GM18520 (cell line): Measurements from ENCODE around the gene PTPRT.

Source experiments
- ATAC-seq: cut with Tn5 transposase; IDR thresholded peaks from one replicate; pipeline ENCODE4 v1.9.1; 2021; ENCODE audit not compliant: unreplicated experiment

PTPRT gene

DNA sequence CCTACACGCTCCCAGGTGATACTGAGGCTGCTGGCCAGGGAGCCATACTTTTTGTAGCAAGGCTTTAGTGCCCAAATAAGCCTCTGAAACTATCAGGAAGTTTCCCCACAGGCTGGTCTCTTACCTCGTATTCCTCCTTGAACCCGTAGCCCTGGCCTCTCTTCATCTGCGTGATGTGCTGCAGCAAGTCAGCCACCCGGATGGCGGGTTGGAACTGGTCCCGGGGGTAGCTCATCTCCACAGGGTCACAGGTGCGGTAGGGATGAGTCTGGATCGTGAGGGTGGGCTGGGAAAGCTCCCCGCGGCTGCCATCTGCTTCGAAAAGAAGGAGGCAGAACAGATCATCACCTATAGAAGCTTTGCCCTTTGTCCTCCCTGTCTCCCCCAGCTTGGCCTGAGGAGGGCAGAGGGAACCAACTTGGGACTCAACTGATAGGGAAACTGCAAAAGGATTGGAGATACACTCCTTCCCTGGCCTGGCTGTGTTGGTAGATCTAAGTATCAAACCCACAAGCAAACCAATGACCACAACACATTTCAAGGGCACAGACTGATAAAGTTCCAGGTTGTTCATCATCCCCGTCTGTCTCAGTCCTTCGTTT lies 1028.4 kb downstream of the PTPRT start:
- ATAC-seq: no peak

DNA sequence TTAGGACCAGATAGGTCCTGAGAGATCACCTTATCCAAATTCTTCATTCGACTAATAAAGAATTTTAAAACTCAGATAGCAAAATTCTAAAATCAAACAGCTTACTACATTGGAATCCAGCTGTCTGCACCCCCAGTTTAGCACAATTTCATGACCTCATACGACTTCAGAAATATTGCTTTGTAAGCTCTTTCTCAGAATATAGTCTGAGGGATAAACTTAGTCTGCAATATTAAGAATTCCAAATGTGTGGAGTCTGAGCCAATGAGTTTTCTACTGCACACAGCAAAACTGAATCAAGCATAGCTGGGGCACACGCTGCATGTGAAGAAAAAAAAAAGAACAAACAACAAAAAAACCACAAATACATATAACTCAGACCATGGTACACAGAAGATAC lies 1029.9 kb downstream of the PTPRT start:
- ATAC-seq: no peak

DNA sequence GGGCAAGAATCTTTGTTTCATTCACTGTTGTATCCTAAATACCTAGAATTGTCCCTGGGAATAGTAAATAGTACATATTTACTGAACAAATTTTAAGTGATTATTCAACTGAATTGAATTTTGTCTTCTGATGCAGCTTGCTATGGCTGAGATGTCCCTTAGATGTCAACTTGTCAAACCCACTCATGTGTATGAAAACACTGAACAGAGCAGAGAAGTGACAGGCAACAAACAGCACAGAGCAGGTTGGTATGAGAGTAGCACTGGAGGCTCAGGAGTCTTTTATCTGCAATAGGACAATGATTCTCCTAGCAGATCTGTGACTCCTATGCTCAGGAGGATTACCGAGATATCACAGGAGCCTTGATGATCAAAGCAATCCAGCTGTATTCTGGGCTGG lies 1031.4 kb downstream of the PTPRT start:
- ATAC-seq: no peak

DNA sequence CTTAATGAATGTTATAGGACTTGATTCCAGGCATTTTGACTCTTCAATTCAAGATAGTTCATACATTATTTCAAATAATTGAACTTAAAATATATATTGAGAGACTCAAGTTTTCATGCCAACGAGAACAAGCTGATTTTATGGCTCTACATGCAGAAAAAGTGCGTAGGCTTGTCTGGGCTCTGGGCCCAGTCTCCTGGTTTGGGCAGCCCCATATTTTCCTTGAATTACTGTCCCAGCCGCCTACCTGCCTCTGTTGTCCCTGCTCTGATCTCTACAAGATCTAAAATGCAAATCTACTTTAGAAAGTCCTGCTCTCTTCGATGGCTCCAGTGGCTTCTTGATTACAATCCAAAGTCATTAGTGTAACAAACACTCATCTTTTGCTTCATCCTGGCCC lies 1034.1 kb downstream of the PTPRT start:
- ATAC-seq: no peak

DNA sequence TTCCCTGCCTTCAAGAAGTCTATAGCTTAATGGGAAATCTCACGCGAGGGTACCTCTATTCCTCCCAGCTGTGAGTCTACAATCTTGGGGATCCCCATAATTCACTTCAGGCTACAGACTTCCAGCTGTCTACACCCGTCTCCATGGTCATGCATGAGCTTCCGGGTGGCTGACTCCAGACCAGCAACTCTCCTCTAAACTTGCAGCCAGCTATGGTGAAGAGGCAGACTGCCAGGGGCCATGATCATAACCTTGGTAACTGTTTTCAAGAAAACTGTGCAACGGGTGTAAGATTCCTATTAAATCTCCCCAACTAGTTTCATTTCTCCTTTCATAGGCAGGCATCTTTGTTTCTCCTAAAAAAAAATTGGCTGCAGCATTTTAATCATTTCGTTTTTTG lies 1037.1 kb downstream of the PTPRT start:
- no peak for ATAC-seq

DNA sequence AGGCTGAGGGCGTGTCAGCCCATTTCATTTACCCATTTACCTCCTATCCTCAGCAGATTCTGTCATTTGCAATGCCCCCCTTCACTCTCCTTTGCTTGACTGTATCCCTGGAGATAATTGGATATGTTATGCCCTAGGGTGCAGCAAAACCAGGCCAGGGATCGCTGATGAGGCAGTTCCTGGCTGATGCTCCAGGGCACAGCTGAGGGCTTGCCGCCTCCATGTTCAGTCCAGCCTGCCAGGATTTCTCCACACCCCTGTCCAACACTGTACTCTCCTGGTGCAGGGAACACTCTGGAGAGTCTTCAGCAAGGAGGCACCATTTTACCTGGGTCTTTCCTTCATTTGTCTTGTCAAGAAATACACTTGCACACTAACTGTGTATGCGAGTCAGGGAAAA lies 1039.5 kb downstream of the PTPRT start:
- no peak for ATAC-seq

DNA sequence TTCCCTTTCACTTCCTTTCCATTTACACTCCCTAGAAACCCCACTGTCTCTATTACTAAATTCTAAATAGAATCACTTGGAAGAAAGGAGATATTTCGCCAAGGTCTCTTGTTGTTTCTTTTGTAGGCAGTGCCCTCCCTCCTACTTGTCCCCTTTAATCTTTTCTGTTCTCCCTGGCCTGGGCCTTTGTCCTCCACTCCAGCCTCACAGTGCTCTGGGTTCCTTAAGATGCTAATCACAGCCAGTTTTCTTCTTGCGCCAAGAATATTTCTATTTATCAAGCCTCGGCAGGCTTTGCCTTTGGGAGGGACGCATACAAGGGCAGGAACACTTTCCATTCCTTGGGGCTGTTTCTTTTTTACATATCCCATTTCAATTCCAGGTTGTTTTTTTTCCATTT lies 1051.0 kb downstream of the PTPRT start:
- ATAC-seq: no peak

DNA sequence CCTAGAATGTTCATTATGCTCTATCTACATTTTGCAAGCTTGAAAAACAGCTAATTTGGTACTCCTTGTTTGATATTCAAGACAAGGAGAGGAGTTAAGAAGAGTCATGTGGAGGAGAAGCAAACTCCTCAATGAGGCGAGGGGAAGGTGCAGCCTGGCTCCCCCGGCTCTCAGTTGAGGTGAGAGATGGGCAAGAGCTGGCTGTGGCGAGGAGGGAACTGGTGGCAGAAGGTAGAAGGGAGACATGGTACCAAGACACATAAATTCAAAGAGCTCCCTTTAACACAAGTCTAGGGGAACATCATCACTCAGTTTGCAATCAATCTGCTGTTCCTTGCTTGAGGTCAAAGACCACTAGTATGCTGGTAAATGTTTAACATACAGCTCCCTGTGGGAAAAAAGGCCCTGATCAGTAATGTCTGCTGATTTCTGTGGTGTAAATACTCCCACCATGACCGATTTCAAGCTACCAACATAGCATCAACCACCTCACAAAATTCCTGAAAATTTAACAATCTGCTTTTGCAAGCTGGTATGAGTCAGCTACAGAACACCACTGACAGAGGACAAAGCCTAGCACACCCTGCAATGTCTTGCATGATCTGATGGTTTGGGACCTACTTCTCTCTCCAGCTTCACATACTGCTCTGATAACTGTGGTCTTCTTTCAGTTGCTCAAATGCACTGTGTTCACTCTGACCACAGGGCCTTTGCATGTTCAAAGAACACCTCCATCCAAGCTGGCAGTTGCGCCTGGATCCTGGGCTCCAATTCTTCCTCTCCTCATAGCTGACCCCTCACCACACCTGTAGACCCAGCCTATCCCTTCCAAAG lies 1055.2 kb downstream of the PTPRT start:
- no peak for ATAC-seq

DNA sequence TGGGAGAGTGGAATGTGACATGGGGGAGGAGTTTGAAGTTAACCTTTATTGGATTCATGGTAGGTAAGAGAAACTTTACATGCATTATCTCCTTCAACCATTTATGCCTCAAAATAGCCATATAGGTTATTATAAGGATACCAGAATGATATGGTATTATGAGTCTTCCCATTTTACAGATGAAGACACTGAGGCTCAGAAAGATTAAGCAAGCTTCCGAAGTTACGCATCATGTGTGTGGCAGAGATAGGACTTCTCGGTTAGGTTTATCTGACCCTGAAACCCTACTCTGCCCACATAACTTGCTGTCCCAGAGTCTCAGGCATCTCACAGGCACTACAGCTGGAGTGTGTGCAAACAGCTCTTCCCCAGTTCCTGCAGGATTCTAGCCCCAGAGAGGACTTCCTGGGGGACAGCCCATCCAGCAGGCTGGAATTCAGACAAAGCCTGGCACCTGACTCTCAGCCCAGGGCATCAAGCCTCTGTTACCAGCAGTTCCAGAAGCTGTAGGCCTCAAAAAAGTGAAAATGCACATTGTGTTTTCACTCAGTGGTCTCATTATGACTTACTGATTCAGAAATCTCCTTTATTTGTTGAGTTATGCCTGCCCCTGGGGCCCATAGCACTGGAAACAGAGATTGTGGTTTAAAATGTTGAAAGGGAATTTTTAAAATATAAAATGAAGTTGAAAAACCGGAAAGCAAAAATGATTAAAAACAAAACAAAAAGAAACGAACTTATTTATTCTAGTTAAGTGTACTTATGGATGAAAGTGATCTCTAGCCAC lies 1058.7 kb downstream of the PTPRT start:
- ATAC-seq: no peak

DNA sequence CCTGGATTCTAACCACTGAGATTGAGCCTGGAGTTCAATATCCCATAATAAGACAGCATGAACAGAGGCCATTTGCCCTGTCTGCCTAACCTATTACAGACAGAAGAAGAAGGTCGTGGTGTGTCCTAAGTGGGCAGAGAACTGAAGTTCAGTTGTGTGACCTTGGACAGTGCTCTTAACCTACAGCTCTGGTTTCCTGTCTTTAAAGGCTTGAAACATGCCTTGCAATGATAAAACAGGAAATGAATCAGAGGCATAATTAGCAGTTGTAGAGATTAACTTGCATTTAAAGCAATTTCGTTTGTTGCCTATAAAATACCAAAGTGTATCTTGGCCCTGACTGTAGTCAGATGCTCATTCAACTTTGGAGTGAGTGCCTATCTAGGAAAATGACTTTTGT lies 1064.3 kb downstream of the PTPRT start:
- no peak for ATAC-seq

DNA sequence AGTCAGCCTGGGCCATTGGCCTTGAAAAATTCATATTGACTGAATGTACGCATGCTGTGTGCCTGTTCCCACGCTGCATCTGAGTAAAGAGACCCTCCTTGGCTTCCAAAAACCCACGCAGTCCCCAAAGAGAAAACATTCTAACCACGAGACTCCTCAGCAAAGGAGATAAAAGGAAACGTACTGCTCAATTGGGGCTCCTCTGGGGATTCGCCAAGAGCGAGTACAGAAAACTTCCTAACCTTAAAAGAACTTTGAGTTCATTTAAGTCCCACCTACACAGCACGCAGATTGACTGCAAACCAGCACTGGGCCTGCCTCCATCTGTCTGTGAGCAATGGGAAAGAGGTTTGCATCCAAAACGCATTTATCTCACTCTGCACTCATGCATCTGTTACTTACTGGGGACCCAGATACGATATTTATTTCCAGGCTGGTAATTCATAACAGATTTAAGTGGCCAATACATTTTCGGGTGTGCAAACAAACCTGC lies 1065.7 kb downstream of the PTPRT start:
- no peak for ATAC-seq

DNA sequence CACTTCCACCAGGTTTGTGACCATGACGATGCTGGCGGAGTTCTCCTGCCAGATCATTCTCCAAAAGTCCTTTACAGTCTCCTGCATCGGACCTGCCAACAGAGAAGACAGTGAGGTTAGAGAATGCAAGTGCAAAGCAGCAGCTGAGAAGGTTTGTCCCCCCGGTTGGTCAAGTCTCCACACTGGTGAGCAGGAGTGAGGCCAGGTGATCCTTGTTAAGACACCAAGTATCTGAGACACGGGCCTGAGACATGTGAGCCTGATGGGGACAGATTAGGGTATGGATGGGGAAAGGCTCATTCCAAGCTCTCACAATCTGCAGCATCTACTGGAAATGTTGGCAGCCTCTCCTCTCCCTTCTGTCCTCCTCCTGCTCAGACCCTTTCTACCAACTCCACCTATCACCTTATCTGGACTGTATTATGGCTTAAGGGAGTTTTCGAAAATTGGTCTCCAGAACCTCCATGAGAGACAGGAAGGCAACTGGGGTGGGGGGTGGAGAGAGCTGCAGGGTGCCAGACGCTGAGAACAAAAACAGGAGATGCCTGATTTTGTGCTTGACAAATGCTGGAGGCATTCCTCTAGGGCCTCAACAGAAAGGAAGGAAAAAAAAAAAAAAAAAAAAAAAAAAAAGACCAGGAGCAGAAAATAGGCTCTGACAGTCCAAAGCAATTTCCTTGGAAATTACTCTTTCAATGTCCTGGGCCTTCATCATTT lies 1071.1 kb downstream of the PTPRT start:
- ATAC-seq: no peak

DNA sequence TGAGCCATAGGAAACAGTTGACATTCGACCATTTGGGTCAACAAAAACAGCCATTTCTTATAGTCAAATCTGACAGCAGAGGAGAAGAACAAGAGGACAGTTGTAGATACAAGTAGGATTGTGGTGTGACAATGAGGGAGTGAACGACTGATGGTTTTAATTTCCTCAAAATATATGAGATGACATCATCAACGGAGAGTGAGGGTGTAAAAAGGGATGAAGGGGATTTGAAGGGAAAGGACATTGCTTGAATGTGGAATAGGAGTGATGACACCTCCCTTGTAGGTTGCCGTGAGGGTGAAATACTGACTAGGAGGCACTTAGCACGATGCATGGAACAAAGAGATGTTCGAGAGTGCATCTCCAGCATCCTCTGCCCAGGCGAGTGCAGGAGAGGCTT lies 1071.7 kb downstream of the PTPRT start:
- no peak for ATAC-seq

DNA sequence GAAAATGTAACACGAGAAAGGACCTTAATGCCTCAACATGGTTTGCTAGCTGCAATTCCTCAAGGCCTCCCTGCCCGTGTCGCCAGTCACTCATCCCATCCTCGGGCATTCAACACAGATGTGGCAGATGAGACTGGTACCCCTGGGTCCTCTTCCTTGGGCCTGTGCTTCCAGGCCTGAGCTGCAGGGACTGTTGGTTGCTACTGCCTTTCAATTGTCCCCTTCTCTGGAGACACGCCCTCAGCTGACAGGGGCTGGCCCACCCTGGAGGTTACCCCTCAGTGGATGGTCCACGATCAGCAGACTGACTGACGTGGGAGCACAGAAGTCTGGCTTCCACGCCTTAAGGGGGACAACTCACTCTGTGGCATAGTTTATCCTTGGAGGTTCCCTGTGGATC lies 1076.5 kb downstream of the PTPRT start:
- no peak for ATAC-seq

DNA sequence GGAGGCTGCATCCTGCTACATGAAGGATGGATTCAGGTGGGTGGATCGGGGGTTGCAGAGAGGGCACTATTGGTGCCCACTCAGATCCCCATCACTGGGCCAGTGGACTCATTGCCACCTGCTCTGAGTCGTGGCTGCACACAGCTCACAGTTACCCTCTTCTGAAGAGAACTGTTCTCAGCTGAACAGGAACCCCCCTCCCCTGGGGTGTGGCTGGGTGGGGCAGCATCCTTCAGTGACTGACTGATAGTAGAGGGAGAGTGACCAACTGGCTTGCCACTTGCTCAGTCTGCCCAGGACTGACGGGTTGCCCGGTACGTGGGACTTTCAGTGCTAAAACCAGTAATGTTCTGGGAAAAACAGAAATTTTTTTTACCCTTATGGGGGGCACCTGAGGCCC lies 1077.5 kb downstream of the PTPRT start:
- no peak for ATAC-seq

DNA sequence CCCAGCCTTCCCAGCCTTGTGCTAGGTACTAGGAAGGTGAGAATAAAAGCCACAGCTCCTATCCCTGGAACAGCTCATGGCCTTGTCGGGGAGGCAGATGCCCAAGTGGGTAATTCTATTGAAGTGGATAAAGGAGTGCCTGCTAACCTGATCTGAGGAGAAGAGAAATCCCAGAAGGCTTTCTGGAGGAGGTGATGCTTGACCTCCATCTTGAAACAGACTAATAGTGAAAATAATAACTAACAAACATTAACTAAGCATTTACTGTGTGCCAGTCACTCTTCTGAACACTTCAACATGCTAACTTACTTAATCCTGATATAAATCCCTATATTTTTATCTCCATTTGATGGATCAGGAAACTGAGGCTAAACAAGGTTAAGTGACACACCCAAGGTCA lies 1078.4 kb downstream of the PTPRT start:
- ATAC-seq: no peak

DNA sequence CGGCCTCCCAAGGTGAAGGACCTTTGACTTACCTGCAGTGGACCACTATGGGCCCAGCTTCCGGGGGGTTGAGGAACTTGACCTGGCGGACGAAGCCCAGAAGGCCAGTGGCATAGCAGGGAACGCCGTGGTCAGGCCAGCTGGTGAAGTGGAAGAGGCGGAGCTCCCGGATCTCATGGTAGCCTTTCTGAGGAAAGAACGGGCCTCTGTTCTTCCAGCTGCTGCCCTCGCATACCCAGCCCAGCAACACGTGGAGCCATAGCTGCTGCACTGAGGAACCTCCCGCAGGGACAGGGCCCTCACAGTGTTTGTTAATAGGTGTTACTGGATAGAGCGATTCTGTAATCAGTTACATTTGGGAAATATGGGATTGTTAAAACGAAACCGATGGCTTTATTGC lies 1079.4 kb downstream of the PTPRT start:
- ATAC-seq: no peak

DNA sequence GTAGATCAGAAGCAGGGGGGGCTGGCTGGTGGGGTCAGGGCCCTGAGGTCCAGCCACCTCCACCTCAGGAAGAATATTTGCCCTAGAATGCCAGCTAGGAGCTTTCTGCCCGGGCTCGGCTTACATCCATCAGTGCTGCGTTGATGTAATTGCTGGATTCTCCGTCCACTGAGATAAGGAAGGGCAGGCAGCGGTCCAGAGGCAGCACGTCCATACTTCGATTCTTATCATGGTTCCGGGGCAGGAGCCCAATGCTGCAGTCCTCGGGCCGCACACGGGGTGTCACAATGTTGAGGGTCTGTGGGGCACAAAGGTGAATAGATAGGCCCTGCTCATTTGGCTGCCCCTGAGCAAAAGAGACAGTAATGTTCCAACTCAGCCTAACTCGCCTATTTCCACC lies 1087.7 kb downstream of the PTPRT start:
- no peak for ATAC-seq

DNA sequence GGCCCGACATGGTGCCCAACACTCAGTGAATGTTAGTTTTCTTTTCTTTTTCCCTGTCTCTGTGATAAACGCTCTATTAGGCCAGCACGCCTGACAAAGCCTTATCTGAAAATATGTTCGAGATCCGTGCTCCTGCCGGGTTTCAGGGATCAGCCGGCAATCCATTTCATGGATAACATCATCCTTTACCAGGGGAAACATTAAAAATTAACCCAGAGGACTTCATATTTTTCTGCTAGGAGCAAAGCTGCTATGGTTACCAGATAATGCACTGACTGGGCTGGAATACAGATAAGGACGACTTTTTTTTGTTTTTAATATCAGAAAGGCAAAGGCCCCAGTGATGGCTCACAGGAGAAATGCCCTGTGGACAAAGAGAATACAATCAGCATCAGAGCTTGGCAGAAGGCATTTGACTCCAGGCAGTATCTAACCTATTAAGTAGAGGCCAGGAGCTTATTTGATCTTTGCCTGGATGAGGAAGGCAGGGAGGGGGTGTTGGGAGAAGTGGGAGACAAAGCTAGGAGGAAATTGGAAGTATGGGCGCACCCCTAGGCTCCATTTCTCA lies 1089.5 kb downstream of the PTPRT start:
- no peak for ATAC-seq

DNA sequence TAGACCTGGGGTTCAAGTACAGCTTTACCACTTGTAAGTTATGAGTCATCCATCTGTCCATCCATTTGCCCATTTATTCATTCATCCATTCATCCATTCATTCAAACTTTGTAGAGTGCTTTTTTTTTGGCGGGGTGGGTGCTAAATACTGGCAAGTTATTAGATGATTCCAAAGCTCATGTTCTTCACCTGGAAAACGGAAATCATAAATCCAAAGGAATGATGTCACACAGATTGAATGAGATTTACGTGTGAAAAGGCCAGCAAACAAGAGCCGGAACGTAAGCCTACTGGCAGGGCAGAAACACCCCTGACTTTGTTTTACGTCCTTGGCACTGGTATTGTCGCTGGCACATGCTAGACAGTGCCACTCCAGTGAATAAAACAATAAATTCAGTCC lies 1090.6 kb downstream of the PTPRT start:
- no peak for ATAC-seq

DNA sequence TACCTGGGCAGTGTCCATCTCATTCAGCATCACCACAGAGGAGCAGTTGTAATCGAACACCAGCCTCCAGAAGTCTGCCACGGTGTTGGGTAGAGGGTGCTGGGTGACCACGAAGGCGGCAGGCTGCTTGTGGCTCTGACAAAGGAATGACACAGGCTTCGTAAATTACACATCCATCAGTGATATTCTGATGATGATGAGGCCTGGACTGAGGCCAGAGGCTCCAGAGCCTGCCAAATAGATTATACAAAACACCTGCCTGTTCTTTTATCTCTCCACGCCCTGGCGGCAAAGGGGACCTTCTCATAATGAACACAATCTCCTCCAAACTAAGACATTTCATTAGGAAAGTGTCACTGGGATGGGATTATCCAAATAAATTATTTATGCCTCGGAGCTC lies 1091.3 kb downstream of the PTPRT start:
- no peak for ATAC-seq
